Coronary artery (tissue), 2 donors: ENCODE measurements around the gene PCDH9.

Experiments
- DNase-seq: peaks from one replicate; pipeline ENCODE4 v3.0.0-alpha.2; 2017; ENCODE audit warnings: low spot score
- H3K27ac ChIP-seq, 2 donors: fragments of 200-600 bp; sonication (generic); one replicate each; pipeline ENCODE4 v1.5.1; 2016 to 2019
- H3K4me3 ChIP-seq: fragments of 200-600 bp; sonication (generic); 2 replicates; pipeline ENCODE4 v1.5.1; 2016; ENCODE audit warnings: mild to moderate bottlenecking, moderate library complexity
- TF ChIP-seq, protein P1 (sequence below): fragments of 200-600 bp; sonication (generic); IDR thresholded peaks from one replicate; pipeline ENCODE4 v1.5.1; 2019; ENCODE audit warnings: antibody characterized with exemption

Gene PCDH9

DNA sequence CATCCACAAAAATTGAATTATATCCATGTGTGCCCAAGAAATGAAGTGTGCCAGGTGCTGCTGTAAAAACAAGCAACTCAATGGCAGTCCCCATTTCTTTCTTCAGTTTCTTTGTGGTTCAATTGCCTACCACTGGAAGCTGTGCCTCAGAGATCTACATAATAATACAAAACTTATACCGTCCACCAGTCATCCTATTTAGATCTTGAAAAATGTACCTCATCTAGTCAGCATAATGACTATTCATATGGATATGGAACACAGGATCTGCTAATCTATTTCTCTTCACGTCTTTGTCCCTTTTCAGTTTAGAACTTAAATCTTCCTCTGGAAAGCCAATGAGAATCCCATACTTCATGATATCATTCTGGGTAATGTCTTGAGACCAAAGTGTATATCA is 648.5 kb downstream of the PCDH9 start:
- Histone ChIP-seq H3K27ac (no peak overlapping the region), H3K4me3 (no peak overlapping the region)
- DNase-seq = no peak
- TF ChIP-seq, protein P1, sequence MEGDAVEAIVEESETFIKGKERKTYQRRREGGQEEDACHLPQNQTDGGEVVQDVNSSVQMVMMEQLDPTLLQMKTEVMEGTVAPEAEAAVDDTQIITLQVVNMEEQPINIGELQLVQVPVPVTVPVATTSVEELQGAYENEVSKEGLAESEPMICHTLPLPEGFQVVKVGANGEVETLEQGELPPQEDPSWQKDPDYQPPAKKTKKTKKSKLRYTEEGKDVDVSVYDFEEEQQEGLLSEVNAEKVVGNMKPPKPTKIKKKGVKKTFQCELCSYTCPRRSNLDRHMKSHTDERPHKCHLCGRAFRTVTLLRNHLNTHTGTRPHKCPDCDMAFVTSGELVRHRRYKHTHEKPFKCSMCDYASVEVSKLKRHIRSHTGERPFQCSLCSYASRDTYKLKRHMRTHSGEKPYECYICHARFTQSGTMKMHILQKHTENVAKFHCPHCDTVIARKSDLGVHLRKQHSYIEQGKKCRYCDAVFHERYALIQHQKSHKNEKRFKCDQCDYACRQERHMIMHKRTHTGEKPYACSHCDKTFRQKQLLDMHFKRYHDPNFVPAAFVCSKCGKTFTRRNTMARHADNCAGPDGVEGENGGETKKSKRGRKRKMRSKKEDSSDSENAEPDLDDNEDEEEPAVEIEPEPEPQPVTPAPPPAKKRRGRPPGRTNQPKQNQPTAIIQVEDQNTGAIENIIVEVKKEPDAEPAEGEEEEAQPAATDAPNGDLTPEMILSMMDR = no peak

DNA sequence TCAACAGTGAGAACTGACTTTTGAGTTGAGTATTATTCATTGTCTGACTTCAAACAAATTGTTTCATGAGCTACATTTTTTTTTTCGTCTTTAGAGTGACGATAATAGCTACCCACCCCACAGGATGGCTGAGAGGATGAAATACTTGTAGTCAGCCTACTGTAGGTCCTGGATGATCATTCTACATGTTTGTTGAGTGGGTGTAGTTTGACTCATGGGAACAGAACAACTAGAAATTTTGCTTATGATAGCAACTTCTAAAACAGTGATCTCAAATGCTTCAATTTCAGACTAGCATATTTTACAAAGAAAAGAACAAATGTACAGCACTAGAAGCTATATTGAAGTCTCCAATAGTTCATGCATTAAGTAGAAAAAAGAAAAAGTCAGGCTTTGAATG is 651.8 kb downstream of the PCDH9 start:
- TF ChIP-seq, protein P1 = no peak
- Histone ChIP-seq H3K4me3 (no peak overlapping the region), H3K27ac (no peak overlapping the region)
- DNase-seq = no peak

DNA sequence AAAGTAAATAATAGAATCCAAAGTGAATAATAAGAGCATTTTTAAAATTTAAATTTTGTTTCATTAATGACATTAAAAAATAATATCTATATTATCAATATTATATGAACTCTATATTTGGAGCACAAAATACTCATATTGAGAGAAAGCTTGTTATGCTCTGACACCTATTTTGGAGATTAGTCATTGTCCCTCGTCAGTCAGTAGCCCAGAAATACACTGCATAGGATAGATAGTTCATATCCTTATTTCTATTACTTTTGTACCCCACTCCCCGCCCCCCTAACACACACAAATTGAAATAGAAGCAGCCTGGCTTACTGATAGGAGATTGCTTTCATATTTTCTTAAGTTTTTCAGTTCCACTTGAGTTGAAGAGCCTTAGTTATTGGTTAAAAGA is 652.8 kb downstream of the PCDH9 start:
- Histone ChIP-seq H3K27ac (no peak overlapping the region), H3K4me3 (no peak overlapping the region)
- DNase-seq = no peak
- TF ChIP-seq, protein P1 = no peak

DNA sequence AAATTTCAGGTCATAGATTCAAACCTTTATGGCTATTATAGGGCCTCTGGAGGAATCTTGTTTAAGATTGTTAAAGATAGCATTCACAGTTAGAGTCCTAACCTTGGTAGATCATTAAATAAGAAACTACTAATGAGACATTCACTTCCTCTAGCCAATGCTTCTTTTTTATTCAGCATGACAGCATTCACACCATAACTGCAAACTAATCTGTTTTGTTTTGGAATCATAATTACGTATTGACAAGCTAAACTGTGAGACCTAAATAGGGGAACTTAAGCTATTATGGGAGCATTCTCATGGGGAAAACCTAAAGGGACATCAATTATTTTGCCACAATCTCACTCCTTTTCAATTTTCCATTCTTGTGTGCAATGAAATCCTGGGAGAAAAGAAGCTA is 653.8 kb downstream of the PCDH9 start:
- DNase-seq = no peak
- Histone ChIP-seq H3K27ac (no peak overlapping the region), H3K4me3 (no peak overlapping the region)
- TF ChIP-seq, protein P1 = no peak

DNA sequence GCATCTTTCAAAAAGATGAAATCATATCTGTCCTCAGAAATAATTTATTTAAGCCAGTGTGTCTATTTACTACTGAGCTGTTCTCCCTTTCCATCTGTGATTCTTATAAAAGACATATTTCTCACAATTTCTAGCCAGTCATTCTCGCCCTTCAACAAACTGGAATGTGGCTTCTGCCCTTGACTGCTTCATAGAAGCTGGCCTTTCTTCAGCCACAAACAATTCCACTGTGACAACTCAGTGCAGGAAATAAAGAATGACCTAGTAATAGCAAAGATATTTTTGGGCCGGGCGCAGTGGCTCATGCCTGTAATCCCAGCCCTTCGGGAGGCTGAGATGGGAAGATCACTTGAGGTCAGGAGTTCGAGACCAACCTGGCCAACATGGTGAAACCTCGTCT is 655.5 kb downstream of the PCDH9 start:
- TF ChIP-seq, protein P1 = no peak
- no peak overlapping the region for H3K4me3 ChIP-seq
- no peak for DNase-seq
- H3K27ac ChIP-seq = no peak overlapping the region

DNA sequence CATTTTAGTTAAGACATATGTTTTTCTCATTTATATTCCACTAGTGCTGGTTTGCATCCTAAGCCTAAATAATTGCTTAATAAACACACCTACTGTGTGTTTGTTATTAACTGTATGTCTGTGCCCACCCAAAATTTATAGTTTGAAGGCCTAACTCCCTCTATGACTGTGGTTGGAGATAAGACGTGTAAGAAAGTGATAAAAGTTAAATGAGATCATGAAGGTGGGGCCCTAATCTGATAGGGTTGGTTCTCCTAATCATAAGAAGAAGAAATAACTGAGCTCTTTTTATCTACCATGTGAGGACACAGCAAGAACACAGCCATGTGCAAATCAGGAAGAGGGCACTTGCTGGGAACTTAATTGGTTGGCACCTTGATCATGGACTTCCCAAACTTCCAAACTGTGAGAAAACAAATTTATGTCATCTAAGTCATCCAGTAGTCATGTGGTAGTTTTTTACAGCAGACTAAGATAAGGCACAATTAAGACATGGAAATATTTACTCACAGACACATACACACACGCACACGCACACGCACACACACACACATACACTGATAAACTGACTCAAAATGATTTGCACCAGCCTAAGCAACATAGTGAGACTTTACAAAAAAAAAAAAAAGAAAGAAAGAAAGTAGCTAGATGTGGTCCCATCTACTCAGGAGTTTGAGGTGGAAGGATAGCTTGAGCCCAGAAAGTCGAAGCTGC is 662.1 kb downstream of the PCDH9 start:
- TF ChIP-seq, protein P1 = no peak
- Histone ChIP-seq H3K4me3 (no peak overlapping the region), H3K27ac (no peak overlapping the region)
- DNase-seq = no peak

DNA sequence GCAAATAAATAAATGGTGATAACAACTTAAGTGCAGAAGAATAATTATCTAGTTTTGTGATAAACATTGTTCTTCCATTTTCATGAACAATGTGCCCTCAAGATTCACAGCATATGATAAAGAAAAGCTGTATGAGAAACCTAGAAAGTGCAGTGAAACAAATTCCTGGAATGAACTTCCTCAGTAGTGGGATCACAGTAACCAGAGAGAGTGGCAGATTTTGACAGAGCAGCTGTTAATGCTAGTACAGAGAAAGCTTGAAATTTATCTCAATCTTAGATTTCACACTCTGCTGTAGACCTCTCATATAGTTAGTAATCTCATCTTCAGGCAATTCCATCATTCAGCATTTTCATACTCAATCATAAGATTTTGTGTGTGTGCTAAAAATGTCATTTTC is 664.9 kb downstream of the PCDH9 start:
- DNase-seq = no peak
- Histone ChIP-seq H3K4me3 (no peak overlapping the region), H3K27ac (no peak overlapping the region)
- TF ChIP-seq, protein P1 = no peak
